Nephron (organoid): Measurements from ENCODE around the gene RELB.

Experiments
- H3K27ac Mint-ChIP-seq, 3 experiments: 2 replicates each; pipeline ENCODE4 v1.8.0; 2020; ENCODE audit warnings: mixed read lengths in 3 of 3, mild to moderate bottlenecking in 2 of 3, moderate library complexity in 1 of 3
- H3K27me3 Mint-ChIP-seq: 2 replicates; pipeline ENCODE4 v1.8.0; 2021; ENCODE audit warnings: low read depth, mild to moderate bottlenecking, moderate library complexity, mixed read lengths
- H3K36me3 Mint-ChIP-seq: 2 replicates; pipeline ENCODE4 v1.8.0; 2020; ENCODE audit warnings: low read depth, mixed read lengths
- H3K4me1 Mint-ChIP-seq: 2 replicates; pipeline ENCODE4 v1.8.0; 2020; ENCODE audit warnings: mixed read lengths
- H3K4me3 Mint-ChIP-seq, 3 experiments: 2 replicates each; pipeline ENCODE4 v1.8.0; 2020; ENCODE audit warnings: mild to moderate bottlenecking in 3 of 3, mixed read lengths in 3 of 3, moderate library complexity in 2 of 3
- H3K9me3 Mint-ChIP-seq: 2 replicates; pipeline ENCODE4 v1.8.0; 2020; ENCODE audit warnings: mixed read lengths
- TF ChIP-seq, protein P1 (sequence below), 3 experiments: fragments of 200-600 bp; sonication (generic); IDR thresholded peaks; one replicate each; pipeline ENCODE4 v1.5.0; 2021; ENCODE audit warnings: antibody characterized with exemption in 3 of 3; ENCODE audit not compliant: unreplicated experiment in 3 of 3

RELB gene

DNA sequence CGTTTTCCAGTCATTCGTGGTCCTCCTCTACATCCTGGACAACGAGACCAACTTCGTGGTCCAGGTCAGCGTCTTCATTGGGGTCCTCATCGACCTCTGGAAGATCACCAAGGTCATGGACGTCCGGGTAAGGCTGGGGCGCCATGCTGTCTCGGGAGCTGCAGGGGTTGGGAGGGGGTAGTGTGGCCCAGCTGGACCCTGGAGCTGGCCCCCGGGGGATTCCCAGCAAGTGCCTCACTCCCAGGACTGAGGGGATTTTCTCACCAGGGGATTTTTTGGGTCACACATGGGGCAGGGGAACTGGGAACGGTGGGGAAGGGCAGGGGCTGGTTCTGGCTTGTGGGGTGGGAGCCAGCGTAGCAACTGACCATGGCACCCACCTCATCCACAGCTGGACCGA, 10.8 kb upstream of the RELB start:
- no peaks in the 10 kb centered on the region for H3K9me3 Mint-ChIP-seq
- H3K4me3 Mint-ChIP-seq: no peak overlapping the region
- no peak overlapping the region for H3K27ac Mint-ChIP-seq
- H3K4me1 Mint-ChIP-seq: no peaks in the 10 kb centered on the region
- no peaks in the 10 kb centered on the region for H3K27me3 Mint-ChIP-seq
- TF ChIP-seq, protein P1, sequence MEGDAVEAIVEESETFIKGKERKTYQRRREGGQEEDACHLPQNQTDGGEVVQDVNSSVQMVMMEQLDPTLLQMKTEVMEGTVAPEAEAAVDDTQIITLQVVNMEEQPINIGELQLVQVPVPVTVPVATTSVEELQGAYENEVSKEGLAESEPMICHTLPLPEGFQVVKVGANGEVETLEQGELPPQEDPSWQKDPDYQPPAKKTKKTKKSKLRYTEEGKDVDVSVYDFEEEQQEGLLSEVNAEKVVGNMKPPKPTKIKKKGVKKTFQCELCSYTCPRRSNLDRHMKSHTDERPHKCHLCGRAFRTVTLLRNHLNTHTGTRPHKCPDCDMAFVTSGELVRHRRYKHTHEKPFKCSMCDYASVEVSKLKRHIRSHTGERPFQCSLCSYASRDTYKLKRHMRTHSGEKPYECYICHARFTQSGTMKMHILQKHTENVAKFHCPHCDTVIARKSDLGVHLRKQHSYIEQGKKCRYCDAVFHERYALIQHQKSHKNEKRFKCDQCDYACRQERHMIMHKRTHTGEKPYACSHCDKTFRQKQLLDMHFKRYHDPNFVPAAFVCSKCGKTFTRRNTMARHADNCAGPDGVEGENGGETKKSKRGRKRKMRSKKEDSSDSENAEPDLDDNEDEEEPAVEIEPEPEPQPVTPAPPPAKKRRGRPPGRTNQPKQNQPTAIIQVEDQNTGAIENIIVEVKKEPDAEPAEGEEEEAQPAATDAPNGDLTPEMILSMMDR (IDR thresholded peaks at IDR 0.05; ENCODE audit: unreplicated experiment in 3 of 3): no peak
- H3K36me3 Mint-ChIP-seq: peaks cover 32% of the 10 kb centered on the region

DNA sequence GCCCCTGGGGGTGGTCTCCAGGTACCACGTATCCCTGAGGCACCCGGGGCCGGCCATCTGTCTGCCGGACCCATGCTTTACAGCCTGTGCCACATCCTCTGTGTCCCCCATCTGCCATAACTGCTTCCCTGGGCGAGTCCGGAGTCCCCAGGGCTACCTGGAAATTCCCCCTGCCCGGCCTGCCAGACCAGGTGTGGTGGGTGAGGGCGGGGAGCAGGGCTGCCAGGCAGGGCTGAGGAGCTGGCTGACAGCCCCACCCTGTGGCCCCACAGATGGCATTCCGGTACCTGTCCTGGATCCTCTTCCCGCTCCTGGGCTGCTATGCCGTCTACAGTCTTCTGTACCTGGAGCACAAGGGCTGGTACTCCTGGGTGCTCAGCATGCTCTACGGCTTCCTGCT, 10.3 kb upstream of the RELB start:
- H3K4me3 Mint-ChIP-seq: no peak overlapping the region
- H3K36me3 Mint-ChIP-seq: peaks cover 28% of the 10 kb centered on the region
- H3K4me1 Mint-ChIP-seq: no peaks in the 10 kb centered on the region
- TF ChIP-seq, protein P1 (IDR thresholded peaks at IDR 0.05; ENCODE audit: unreplicated experiment in 3 of 3): no peak
- no peaks in the 10 kb centered on the region for H3K9me3 Mint-ChIP-seq
- no peaks in the 10 kb centered on the region for H3K27me3 Mint-ChIP-seq
- H3K27ac Mint-ChIP-seq: no peak overlapping the region

DNA sequence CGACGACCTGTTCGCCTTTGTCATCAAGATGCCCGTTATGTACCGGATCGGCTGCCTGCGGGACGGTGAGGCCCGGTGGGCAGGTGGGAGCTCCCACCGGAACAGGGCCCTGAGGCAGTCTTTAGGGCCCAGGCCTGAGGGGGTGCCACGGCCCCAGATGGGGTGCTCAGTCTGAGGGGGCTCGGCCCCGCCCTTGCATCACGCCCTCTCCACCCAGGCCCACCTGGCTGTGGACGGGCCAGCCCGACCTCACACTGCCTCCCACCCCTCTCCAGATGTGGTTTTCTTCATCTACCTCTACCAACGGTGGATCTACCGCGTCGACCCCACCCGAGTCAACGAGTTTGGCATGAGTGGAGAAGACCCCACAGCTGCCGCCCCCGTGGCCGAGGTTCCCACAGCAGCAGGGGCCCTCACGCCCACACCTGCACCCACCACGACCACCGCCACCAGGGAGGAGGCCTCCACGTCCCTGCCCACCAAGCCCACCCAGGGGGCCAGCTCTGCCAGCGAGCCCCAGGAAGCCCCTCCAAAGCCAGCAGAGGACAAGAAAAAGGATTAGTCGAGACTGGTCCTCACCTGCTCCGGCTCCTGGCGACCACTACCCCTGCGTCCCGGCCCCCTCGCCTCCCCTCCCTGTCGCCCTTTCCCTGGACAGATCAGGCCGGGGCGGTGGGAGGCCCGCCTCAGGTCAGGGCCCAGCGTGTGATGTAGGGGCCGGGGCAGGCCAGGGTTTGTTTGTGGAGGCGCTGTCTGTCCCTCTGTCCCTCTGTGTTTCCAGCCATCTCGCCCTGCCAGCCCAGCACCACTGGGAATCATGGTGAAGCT, 8.7 kb upstream of the RELB start:
- Mint-ChIP-seq H3K27me3 (no peaks in the 10 kb centered on the region), H3K27ac (no peak overlapping the region), H3K9me3 (no peaks in the 10 kb centered on the region), H3K36me3 (peaks cover 22% of the 10 kb centered on the region), H3K4me1 (no peaks in the 10 kb centered on the region), H3K4me3 (no peak overlapping the region)
- TF ChIP-seq, protein P1 (IDR thresholded peaks at IDR 0.05; ENCODE audit: unreplicated experiment in 3 of 3): no peak

DNA sequence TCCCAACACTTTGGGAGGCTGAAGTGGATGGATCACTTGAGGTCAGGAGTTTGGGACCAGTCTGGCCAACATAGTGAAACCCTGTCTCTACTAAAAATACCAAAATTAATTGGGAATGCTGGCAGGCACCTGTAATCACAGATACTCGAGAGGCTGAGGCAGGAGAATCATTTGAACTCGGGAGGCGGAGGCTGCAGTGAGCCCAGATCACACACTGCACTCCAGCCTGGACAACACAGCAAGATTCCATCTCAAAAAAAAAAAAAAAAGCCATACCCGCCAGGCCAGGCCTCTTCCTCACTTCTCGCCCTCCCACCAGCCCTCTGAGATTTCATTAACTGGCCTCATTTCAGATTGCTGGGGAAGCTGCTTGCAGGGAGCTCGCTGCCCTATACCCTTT, 7.7 kb upstream of the RELB start:
- H3K27me3 Mint-ChIP-seq: no peaks in the 10 kb centered on the region
- no peak overlapping the region for H3K27ac Mint-ChIP-seq
- TF ChIP-seq, protein P1 (IDR thresholded peaks at IDR 0.05; ENCODE audit: unreplicated experiment in 3 of 3): no peak
- H3K4me3 Mint-ChIP-seq: no peak overlapping the region
- peaks cover 18% of the 10 kb centered on the region for H3K36me3 Mint-ChIP-seq
- H3K9me3 Mint-ChIP-seq: no peaks in the 10 kb centered on the region
- H3K4me1 Mint-ChIP-seq: no peaks in the 10 kb centered on the region

DNA sequence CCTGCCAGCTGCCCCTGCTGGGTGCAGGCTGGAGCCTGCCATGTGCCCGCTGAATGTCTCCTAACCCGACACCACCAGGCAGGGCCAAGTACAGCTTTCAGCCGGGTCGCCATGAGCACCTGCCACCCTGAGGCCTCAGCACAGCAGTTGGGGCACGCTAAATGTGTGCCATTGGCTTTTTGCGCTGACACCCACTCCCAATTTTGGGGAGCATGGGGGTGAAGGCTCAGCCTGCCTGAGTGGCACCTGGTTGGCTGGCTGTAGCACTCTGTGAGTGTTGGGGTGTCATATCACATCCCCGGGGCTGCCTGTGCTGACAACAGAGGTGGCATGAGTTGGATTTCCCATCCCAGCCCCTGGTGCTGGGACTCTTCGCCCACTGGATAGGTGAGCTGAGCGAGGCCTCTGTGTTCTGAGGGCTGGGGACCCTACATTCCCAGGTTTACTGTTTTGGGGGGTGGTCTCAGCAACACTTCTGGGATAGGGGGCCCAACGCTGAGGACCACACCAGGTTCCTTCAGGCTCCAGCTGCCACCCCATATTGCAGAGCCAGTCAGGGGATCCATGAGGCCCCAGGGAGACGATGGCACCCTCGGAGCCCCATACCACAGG, 7.2 kb upstream of the RELB start:
- Mint-ChIP-seq H3K4me3 (no peak overlapping the region), H3K9me3 (no peaks in the 10 kb centered on the region), H3K27me3 (no peaks in the 10 kb centered on the region), H3K4me1 (no peaks in the 10 kb centered on the region), H3K27ac (no peak overlapping the region), H3K36me3 (peaks cover 15% of the 10 kb centered on the region)
- TF ChIP-seq, protein P1 (IDR thresholded peaks at IDR 0.05; ENCODE audit: unreplicated experiment in 3 of 3): no peak
